Measurements from ENCODE around the gene ERCC6L2.

GRCh38 chr9:95991326-95991725 is 115.8 kb downstream of the ERCC6L2 start:
- TF ChIP-seq GATA2 (IDR thresholded peaks at IDR 0.05; ENCODE audit: low read depth, low read length): no peak
- no peak for TF ChIP-seq GATA3 (IDR thresholded peaks at IDR 0.05; ENCODE audit: low read depth, low read length)

Data from SH-SY5Y (cell line).